HEK293 (cell line): Measurements from ENCODE around the gene HMCN1.

Experiments used
- CTCF ChIA-PET: fragments of 350-600 bp; formaldehyde crosslinking; extraction: SDS; loops from one replicate; lab custom pipeline; 2021; ENCODE audit warnings: antibody characterized with exemption; lab: Yijun Ruan, JAX
- POLR2A ChIA-PET: fragments of 300-600 bp; formaldehyde crosslinking; extraction: SDS; loops from one replicate; lab custom pipeline; 2020; ENCODE audit warnings: antibody characterized with exemption, inconsistent platforms; lab: Yijun Ruan, JAX
- H3K27ac ChIP-seq: fragments of 200-500 bp; sonication (Bioruptor generic); 2 replicates; pipeline ENCODE4 v1.5.1; 2014; ENCODE audit warnings: low read depth, low read length, control low read depth, inconsistent platforms; ENCODE audit errors: extremely low read depth
- H3K36me3 ChIP-seq, 2 experiments: fragments of 200-500 bp in 1 of 2; sonication (Bioruptor generic) in 1 of 2; 1 replicate in 1 of 2; 2 replicates in 1 of 2; pipeline ENCODE4 v1.5.1; 2014 to 2017; ENCODE audit warnings: inconsistent platforms in 2 of 2, low read length in 2 of 2; ENCODE audit not compliant: control insufficient read depth in 2 of 2, insufficient read depth in 1 of 2
- H3K4me1 ChIP-seq: fragments of 200-500 bp; sonication (Bioruptor generic); 2 replicates; pipeline ENCODE4 v1.5.1; 2014; ENCODE audit warnings: mild to moderate bottlenecking, low read length, inconsistent platforms; ENCODE audit not compliant: control insufficient read depth, insufficient read depth
- H3K4me3 ChIP-seq: 2 replicates; pipeline ENCODE4 v1.5.1; 2011; ENCODE audit warnings: low read depth, mild to moderate bottlenecking, control low read depth, low read length, moderate library complexity
- H3K9me3 ChIP-seq: fragments of 200-500 bp; sonication (Bioruptor generic); 2 replicates; pipeline ENCODE4 v1.5.1; 2014; ENCODE audit warnings: low read depth, low read length, inconsistent platforms; ENCODE audit not compliant: control insufficient read depth, insufficient read depth
- BCL11B ChIP-seq: fragments of 450-650 bp; formaldehyde crosslinking; IDR thresholded peaks from 2 replicates; pipeline ENCODE4 v1.5.1; 2016; ENCODE audit warnings: low read depth, missing biosample characterization, missing genetic modification characterization
- ELK4 ChIP-seq: IDR thresholded peaks from 2 replicates; pipeline ENCODE4 v1.6.1; 2011; ENCODE audit warnings: mild to moderate bottlenecking, low read depth, low read length, borderline replicate concordance
- KLF17 ChIP-seq: fragments of 450-650 bp; formaldehyde crosslinking; IDR thresholded peaks from 2 replicates; pipeline ENCODE4 v1.5.1; 2016; ENCODE audit warnings: missing biosample characterization, missing genetic modification characterization
- KLF7 ChIP-seq: fragments of 450-650 bp; formaldehyde crosslinking; IDR thresholded peaks from 2 replicates; pipeline ENCODE4 v1.5.1; 2016; ENCODE audit warnings: missing biosample characterization, missing genetic modification characterization, borderline replicate concordance
- MYNN ChIP-seq: fragments of 450-650 bp; formaldehyde crosslinking; IDR thresholded peaks from 2 replicates; pipeline ENCODE4 v1.5.1; 2016; ENCODE audit warnings: missing biosample characterization, missing genetic modification characterization, borderline replicate concordance
- TRIM28 ChIP-seq: IDR thresholded peaks from 2 replicates; pipeline ENCODE4 v1.6.1; 2011; ENCODE audit warnings: low read length, control low read depth, borderline replicate concordance
- YY2 ChIP-seq: fragments of 450-650 bp; formaldehyde crosslinking; IDR thresholded peaks from 2 replicates; pipeline ENCODE4 v1.5.1; 2016; ENCODE audit warnings: missing biosample characterization, missing genetic modification characterization
- ZBTB1 ChIP-seq: fragments of 450-650 bp; formaldehyde crosslinking; IDR thresholded peaks from 2 replicates; pipeline ENCODE4 v1.5.1; 2016; ENCODE audit warnings: missing biosample characterization, missing genetic modification characterization
- ZBTB6 ChIP-seq: fragments of 450-650 bp; formaldehyde crosslinking; IDR thresholded peaks from 2 replicates; pipeline ENCODE4 v1.5.1; 2017; ENCODE audit warnings: missing biosample characterization, missing genetic modification characterization
- ZNF112 ChIP-seq: fragments of 450-650 bp; formaldehyde crosslinking; IDR thresholded peaks from 2 replicates; pipeline ENCODE4 v1.5.0; 2017; ENCODE audit warnings: missing biosample characterization, missing genetic modification characterization
- ZNF202 ChIP-seq: fragments of 450-650 bp; formaldehyde crosslinking; IDR thresholded peaks from 2 replicates; pipeline ENCODE4 v1.5.1; 2016; ENCODE audit warnings: missing biosample characterization, missing genetic modification characterization, borderline replicate concordance
- ZNF280C ChIP-seq: fragments of 450-650 bp; formaldehyde crosslinking; IDR thresholded peaks from 2 replicates; pipeline ENCODE4 v1.5.1; 2016; ENCODE audit warnings: missing biosample characterization, missing genetic modification characterization
- ZNF362 ChIP-seq: fragments of 450-650 bp; formaldehyde crosslinking; IDR thresholded peaks from 2 replicates; pipeline ENCODE4 v1.5.1; 2016; ENCODE audit warnings: missing biosample characterization, missing genetic modification characterization
- ZNF394 ChIP-seq: fragments of 450-650 bp; formaldehyde crosslinking; IDR thresholded peaks from 2 replicates; pipeline ENCODE4 v1.5.1; 2016; ENCODE audit warnings: missing biosample characterization, missing genetic modification characterization, mild to moderate bottlenecking, moderate library complexity, borderline replicate concordance
- ZNF449 ChIP-seq: fragments of 450-650 bp; formaldehyde crosslinking; IDR thresholded peaks from 2 replicates; pipeline ENCODE4 v1.5.1; 2017; ENCODE audit warnings: missing biosample characterization, mild to moderate bottlenecking, missing genetic modification characterization, moderate library complexity
- ZNF48 ChIP-seq: fragments of 450-650 bp; formaldehyde crosslinking; IDR thresholded peaks from 2 replicates; pipeline ENCODE4 v1.5.1; 2016; ENCODE audit warnings: missing biosample characterization, missing genetic modification characterization
- ZNF624 ChIP-seq: fragments of 450-650 bp; formaldehyde crosslinking; IDR thresholded peaks from 2 replicates; pipeline ENCODE4 v1.5.1; 2017; ENCODE audit warnings: missing biosample characterization, missing genetic modification characterization
- ZNF670 ChIP-seq: fragments of 450-650 bp; formaldehyde crosslinking; IDR thresholded peaks from 2 replicates; pipeline ENCODE4 v1.5.1; 2016; ENCODE audit warnings: missing biosample characterization, missing genetic modification characterization, low read depth
- ZNF701 ChIP-seq: fragments of 450-650 bp; formaldehyde crosslinking; IDR thresholded peaks from 2 replicates; pipeline ENCODE4 v1.5.1; 2016; ENCODE audit warnings: missing biosample characterization, missing genetic modification characterization
- ZSCAN18 ChIP-seq: fragments of 450-650 bp; formaldehyde crosslinking; IDR thresholded peaks from 2 replicates; pipeline ENCODE4 v1.5.1; 2016; ENCODE audit warnings: missing biosample characterization, missing genetic modification characterization

Gene HMCN1

GRCh38 chr1:185916861-185917260 is 182.7 kb downstream of the HMCN1 start:
- POLR2A ChIA-PET = no interaction called here
- TF ChIP-seq MYNN (tag by site-specific recombination) (no peak), ZNF112 (tag by site-specific recombination) (no peak), BCL11B (tag by site-specific recombination) (no peak), KLF17 (tag by site-specific recombination) (no peak), ZSCAN18 (tag by site-specific recombination) (no peak), ZNF394 (tag by site-specific recombination) (no peak), ZBTB6 (tag by site-specific recombination) (no peak), ZNF624 (tag by site-specific recombination) (no peak), ZNF362 (tag by site-specific recombination) (no peak), ZNF202 (tag by site-specific recombination) (no peak), ZNF701 (no peak), ZNF48 (tag by site-specific recombination) (no peak), KLF7 (tag by site-specific recombination) (no peak), ZNF280C (no peak), YY2 (no peak), ZNF449 (tag by site-specific recombination) (no peak), ZBTB1 (tag by site-specific recombination) (no peak), ELK4 (no peak), TRIM28 (no peak), ZNF670 (tag by site-specific recombination) (no peak)
- H3K9me3 ChIP-seq = no peaks in the 10 kb centered on the region
- H3K4me1 ChIP-seq = no peaks in the 10 kb centered on the region
- H3K4me3 ChIP-seq = no peak overlapping the region
- H3K27ac ChIP-seq = no peak overlapping the region
- no peaks in the 10 kb centered on the region for H3K36me3 ChIP-seq
- CTCF ChIA-PET = no interaction called here
